GM23338 (cell line): ENCODE measurements around the gene SLC38A10. TPM values are rescaled to one million over a fixed set of nuclear protein-coding genes. Genes with fewer than 3 reads are reported as not detected.

Experiments used
- ATAC-seq: fragments of 200-7000 bp; cut with Tn5 transposase; 3 replicates; pipeline ENCODE4 v1.9.1; 2020
- DNase-seq: peaks from one replicate; pipeline ENCODE4 v3.0.0-alpha.2; 2015; ENCODE audit warnings: low spot score
- H2AFZ ChIP-seq: fragments of 200-600 bp; sonication (generic); 2 replicates; pipeline ENCODE4 v1.8.0; 2016; ENCODE audit warnings: antibody characterized with exemption, mild to moderate bottlenecking, moderate library complexity
- H3F3A ChIP-seq: fragments of 200-600 bp; sonication (generic); replicated peaks from 2 replicates; pipeline ENCODE4 v1.8.0; 2017; ENCODE audit warnings: antibody characterized with exemption, mixed run types, low read depth
- H3K27ac ChIP-seq: fragments of 200-600 bp; sonication (generic); 2 replicates; pipeline ENCODE4 v1.6.1; 2016; ENCODE audit warnings: low read depth
- H3K27me3 ChIP-seq: fragments of 200-600 bp; sonication (generic); 2 replicates; pipeline ENCODE4 v1.8.0; 2016; ENCODE audit warnings: mild to moderate bottlenecking, mixed run types, moderate library complexity; ENCODE audit not compliant: insufficient read depth
- H3K36me3 ChIP-seq: fragments of 200-600 bp; sonication (generic); 2 replicates; pipeline ENCODE4 v1.8.0; 2016; ENCODE audit warnings: mild to moderate bottlenecking; ENCODE audit not compliant: insufficient read depth
- H3K4me1 ChIP-seq: fragments of 200-600 bp; sonication (generic); 2 replicates; pipeline ENCODE4 v1.8.0; 2016; ENCODE audit warnings: mild to moderate bottlenecking, moderate library complexity; ENCODE audit not compliant: insufficient read depth
- H3K4me2 ChIP-seq: fragments of 200-600 bp; sonication (generic); 2 replicates; pipeline ENCODE4 v1.7.1; 2017; ENCODE audit warnings: mixed run types
- H3K4me3 ChIP-seq: fragments of 200-600 bp; sonication (generic); 2 replicates; pipeline ENCODE4 v1.6.1; 2016; ENCODE audit warnings: mixed run types
- H3K79me2 ChIP-seq: fragments of 200-600 bp; sonication (generic); replicated peaks from 2 replicates; pipeline ENCODE4 v1.8.0; 2017; ENCODE audit warnings: mild to moderate bottlenecking; ENCODE audit not compliant: insufficient read depth
- H3K9me2 ChIP-seq: fragments of 200-600 bp; sonication (generic); 2 replicates; pipeline ENCODE4 v1.8.0; 2017; ENCODE audit not compliant: insufficient read depth
- H4K20me1 ChIP-seq: fragments of 200-600 bp; sonication (generic); replicated peaks from 2 replicates; pipeline ENCODE4 v1.8.0; 2017; ENCODE audit warnings: mild to moderate bottlenecking; ENCODE audit not compliant: insufficient read depth
- H3K27ac Mint-ChIP-seq: 2 replicates; pipeline ENCODE4 v1.8.0; 2020; ENCODE audit warnings: inconsistent platforms, mild to moderate bottlenecking, moderate library complexity, mixed read lengths
- H3K27me3 Mint-ChIP-seq: 3 replicates; pipeline ENCODE4 v1.8.0; 2022; ENCODE audit warnings: low read depth, mild to moderate bottlenecking, moderate library complexity, mixed read lengths, inconsistent platforms; ENCODE audit not compliant: insufficient read depth, poor library complexity
- H3K36me3 Mint-ChIP-seq: 3 replicates; pipeline ENCODE4 v1.8.0; 2021; ENCODE audit warnings: low read depth, mild to moderate bottlenecking, inconsistent platforms, moderate library complexity, mixed read lengths
- H3K4me1 Mint-ChIP-seq: 3 replicates; pipeline ENCODE4 v1.8.0; 2020; ENCODE audit warnings: mild to moderate bottlenecking, inconsistent platforms, mixed read lengths
- H3K4me3 Mint-ChIP-seq: 3 replicates; pipeline ENCODE4 v1.8.0; 2021; ENCODE audit warnings: moderate library complexity, mild to moderate bottlenecking, inconsistent platforms, mixed read lengths
- H3K9me3 Mint-ChIP-seq: 3 replicates; pipeline ENCODE4 v1.8.0; 2020; ENCODE audit warnings: moderate library complexity, mild to moderate bottlenecking, inconsistent platforms, mixed read lengths
- CREB1 ChIP-seq: fragments of 250-450 bp; sonication (Bioruptor Pico); IDR thresholded peaks from 2 replicates; pipeline ENCODE4 v1.5.0; 2020; ENCODE audit warnings: low read depth, mild to moderate bottlenecking, moderate library complexity
- CTCF ChIP-seq, 2 experiments: fragments of 200-600 bp in 1 of 2; sonication (generic) in 1 of 2; conservative IDR thresholded peaks; 2 replicates each; pipeline versions ENCODE4 v1.5.1 to v1.6.1; 2016 to 2017; ENCODE audit warnings: antibody characterized with exemption in 2 of 2, low read depth in 2 of 2, mild to moderate bottlenecking in 2 of 2, moderate library complexity in 1 of 2
- ETS1 ChIP-seq: IDR thresholded peaks from 2 replicates; pipeline ENCODE4 v1.6.1; 2016; ENCODE audit warnings: antibody characterized with exemption
- EZH2phosphoT487 ChIP-seq: fragments of 200-600 bp; sonication (generic); IDR thresholded peaks from one replicate; pipeline ENCODE4 v1.8.1; 2018; ENCODE audit warnings: antibody characterized with exemption; ENCODE audit not compliant: unreplicated experiment
- JUNB ChIP-seq: IDR thresholded peaks from one replicate; pipeline ENCODE4 v1.6.1; 2016; ENCODE audit warnings: antibody characterized with exemption; ENCODE audit not compliant: unreplicated experiment
- POLR2AphosphoS5 ChIP-seq: IDR thresholded peaks from 2 replicates; pipeline ENCODE4 v1.6.1; 2016; ENCODE audit warnings: antibody characterized with exemption, low read depth
- STAT1 ChIP-seq: IDR thresholded peaks from one replicate; pipeline ENCODE4 v1.6.1; 2016; ENCODE audit warnings: antibody characterized with exemption; ENCODE audit not compliant: unreplicated experiment
- ZNF462 ChIP-seq: fragments of 250-450 bp; sonication (Bioruptor Pico); IDR thresholded peaks from 2 replicates; pipeline ENCODE4 v1.5.0; 2020; ENCODE audit warnings: mild to moderate bottlenecking, moderate library complexity
- polyA plus RNA-seq: library from polyadenylated mRNA; unstranded; fragments of >200 nt; fragmentation: Nextera tagmentation; extraction: Ambion mirVana; gene quantifications from 2 replicates; pipeline ENCODE4 v1.2.1, GENCODE V29; 2016
- total RNA-seq: library from RNA; depleted of rRNA; stranded (reverse); fragments of >200 nt; shearing (Covaris generic); gene quantifications from 2 replicates; pipeline ENCODE4 v1.2.3, GENCODE V29; 2014

The SLC38A10 gene
- total and polyA plus RNA-seq, 2 experiments from 2014 or later: 17.1 to 55.8 TPM

GRCh38 chr17:81304196-81305015 is 9.3 kb upstream of the SLC38A10 start (continued):
- TF ChIP-seq ZNF462 (no peak), STAT1 (no peak), EZH2phosphoT487 (no peak), POLR2AphosphoS5 (no peak), CREB1 (CRISPR knock-in tag) (no peak), JUNB (no peak)

- Histone ChIP-seq H3F3A (no peaks in the 10 kb centered on the region), H3K4me1 (no peaks in the 10 kb centered on the region), H3K9me2 (no peaks in the 10 kb centered on the region), H3K4me3 (no peak overlapping the region), H3K27me3 (no peaks in the 10 kb centered on the region), H3K36me3 (no peaks in the 10 kb centered on the region), H3K27ac (no peak overlapping the region), H3K4me2 (no peak overlapping the region), H3K79me2 (no peaks in the 10 kb centered on the region), H4K20me1 (no peaks in the 10 kb centered on the region), H2AFZ (no peak overlapping the region)
- DNase-seq (no peak), ATAC-seq (no peak; the same call in 2 of the 3 replicates)
- H3K4me3 Mint-ChIP-seq: no peak overlapping the region
- no peaks in the 10 kb centered on the region for H3K27me3 Mint-ChIP-seq
- H3K36me3 Mint-ChIP-seq: no peaks in the 10 kb centered on the region
- peaks cover 6% of the 10 kb centered on the region; the same call in 1 of the 3 replicates for H3K9me3 Mint-ChIP-seq
- H3K27ac Mint-ChIP-seq: no peak overlapping the region
- peaks cover 5% of the 10 kb centered on the region; the same call in 2 of the 3 replicates for H3K4me1 Mint-ChIP-seq
- TF ChIP-seq ETS1: no peak
- no peak for TF ChIP-seq CTCF (conservative IDR thresholded peaks at IDR 0.05; ENCODE audit: low read depth in 2 of 2)
These were observed 8.3 kb upstream of the SLC38A10 start for GRCh38 chr17:81303385-81303784.
